GM21367 (cell line): ENCODE measurements around the gene UST.
"Not testable (repeated sequence)": the region's sequence is repeated elsewhere in the genome, so short reads cannot be mapped to it uniquely, and the experiment has no call there.

Source experiments
- ATAC-seq: cut with Tn5 transposase; IDR thresholded peaks from one replicate; pipeline ENCODE4 v1.9.1; 2021; ENCODE audit not compliant: unreplicated experiment

UST gene

DNA sequence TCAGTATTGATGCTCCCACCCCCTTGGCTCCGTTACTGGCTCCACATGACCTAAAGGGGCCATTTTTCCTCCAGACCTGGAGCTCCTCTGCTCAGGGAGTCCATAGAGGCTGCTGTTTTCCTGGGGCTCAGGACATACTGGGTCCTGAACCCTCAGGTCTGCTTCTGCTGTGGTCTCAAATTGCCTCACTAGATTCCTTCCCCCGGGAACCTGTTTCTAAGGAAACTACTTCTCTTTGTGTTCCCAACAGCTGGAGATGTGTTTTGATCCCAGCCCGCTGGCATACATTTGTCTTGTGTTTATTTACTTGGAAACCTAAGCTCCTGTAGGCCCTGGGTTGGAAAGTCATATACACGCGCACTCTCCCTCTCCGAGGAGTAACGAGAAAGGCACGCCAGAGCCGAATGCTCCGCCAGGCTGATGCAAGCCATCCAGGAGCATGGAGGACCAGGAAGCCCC lies 222.8 kb downstream of the UST start:
- ATAC-seq, result no peak

DNA sequence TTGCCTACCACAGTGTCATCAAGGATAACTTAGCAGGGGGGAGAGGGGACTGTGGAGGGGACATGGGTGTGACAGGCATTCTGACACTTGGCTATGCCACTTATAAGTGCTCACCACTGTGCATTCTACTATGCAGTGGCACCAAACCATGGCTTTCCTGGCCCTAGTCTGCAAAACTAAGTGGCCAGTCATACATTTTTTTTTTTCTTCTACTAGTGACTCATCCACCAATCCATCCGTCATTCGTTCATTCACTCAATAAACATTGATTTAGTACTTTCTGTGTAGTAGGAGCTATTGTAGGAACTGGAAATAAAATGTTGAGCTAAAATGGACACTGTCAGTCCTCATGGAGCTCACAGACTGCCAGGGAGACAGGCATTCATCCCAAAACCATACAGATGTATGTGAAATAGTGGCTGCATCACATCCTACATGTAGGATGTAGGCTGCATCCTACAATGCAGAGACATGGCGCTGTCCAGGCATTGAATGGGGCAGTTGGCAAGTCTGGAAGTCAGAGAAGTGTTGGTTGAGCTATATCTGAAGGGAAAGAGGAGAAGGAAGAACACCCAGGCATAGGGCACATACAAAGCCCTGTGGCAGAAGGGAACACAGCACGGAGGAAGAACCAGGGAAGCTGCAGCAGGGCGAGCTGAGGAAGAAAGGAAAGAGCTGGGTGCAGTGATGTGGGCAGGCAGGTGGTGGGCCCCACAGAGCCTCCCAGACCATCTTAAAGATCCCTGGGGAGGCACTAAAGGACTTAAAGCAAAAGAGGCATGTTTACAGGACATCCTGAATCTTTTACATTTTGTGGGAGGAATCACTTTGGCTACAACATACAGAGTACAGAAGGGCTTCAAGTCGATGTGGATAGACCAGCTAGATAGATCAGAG lies 224.4 kb downstream of the UST start:
- no peak for ATAC-seq

DNA sequence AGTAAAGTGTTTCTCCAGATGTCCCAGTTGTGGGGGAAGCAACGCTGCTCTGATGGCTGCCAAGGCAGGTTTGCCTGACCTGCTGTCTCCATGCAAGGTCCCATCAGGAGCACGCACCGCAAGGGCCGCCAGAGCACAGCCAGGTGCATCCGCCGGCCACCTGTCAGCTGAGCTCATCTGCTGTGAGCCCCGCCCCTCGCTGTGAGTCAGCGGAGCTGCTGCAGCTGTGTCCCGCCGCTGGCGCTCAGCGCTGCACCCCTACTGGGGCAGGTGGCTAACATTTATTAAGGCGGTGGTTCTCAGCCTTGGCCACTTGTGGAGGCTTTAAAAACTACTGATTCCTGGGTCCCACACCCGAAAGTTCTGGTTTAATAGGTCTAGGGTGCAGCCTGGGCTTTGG lies 225.7 kb downstream of the UST start:
- ATAC-seq, result peak; percentile 92

DNA sequence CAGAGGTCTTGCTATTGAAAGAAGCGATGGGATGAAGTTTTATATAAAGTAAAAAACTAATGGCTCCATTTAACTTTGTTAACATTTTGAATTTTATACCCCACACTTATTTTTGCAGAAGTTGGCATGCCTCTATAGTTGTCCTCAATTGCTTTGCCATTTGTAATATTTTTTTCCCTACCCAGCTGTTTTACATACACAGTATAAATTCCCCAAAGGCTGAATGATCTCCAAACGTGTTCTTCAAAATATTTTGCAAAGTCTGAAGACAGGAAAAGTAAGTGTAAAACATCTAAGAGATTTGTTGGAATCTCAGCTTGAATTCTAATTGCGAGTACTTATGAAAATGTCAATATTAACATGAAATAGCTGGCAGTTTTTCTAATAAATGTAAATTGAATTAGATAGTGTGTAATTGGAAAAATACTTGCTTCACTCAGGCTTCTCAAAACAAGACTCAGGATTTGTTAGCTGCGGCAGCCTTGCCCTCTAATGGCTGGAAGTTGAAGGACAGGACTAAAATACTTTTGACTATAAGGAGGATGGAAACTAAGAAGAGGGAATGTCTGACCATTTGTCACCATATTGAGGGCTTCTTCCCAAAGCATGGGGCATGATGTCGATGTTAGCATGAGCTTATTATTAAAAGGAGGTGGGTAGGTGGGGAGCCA lies 226.8 kb downstream of the UST start:
- ATAC-seq, result no peak

DNA sequence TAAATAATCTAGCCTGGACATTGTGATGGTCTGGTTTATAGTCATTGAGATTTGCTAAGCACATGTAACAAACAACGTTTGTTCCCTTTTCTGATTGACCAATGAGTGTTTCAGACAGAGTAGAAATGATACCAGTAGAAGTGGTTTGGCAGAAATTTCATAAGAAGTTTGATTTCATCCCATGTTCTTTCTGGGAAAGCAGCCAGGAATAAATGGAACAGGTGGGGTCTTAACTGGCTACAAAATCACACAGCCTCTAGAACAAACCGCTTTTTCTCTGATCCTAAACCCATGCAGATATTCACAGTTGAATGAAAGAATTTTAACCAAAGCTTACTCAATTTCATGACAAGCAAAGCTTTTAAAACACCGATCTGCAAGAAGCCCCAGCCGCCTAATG lies 227.5 kb downstream of the UST start:
- ATAC-seq, result no peak

DNA sequence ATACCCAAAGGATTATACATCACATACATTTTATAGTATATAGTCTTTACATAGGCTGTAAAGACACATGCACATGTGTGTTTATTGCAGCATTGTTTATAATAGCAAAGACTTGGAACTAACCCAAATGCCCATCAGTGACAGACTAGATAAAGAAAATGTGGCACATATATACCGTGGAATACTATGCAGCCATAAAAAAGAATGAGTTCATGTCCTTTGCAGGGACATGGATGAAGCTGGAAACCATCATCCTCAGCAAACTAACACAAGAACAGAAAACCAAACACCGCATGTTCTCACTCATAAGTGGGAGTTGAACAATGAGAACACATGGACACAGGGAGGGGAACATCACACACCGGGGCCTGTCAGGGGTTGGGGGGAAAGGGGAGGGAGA lies 231.5 kb downstream of the UST start:
- ATAC-seq, result not testable (repeated sequence)

DNA sequence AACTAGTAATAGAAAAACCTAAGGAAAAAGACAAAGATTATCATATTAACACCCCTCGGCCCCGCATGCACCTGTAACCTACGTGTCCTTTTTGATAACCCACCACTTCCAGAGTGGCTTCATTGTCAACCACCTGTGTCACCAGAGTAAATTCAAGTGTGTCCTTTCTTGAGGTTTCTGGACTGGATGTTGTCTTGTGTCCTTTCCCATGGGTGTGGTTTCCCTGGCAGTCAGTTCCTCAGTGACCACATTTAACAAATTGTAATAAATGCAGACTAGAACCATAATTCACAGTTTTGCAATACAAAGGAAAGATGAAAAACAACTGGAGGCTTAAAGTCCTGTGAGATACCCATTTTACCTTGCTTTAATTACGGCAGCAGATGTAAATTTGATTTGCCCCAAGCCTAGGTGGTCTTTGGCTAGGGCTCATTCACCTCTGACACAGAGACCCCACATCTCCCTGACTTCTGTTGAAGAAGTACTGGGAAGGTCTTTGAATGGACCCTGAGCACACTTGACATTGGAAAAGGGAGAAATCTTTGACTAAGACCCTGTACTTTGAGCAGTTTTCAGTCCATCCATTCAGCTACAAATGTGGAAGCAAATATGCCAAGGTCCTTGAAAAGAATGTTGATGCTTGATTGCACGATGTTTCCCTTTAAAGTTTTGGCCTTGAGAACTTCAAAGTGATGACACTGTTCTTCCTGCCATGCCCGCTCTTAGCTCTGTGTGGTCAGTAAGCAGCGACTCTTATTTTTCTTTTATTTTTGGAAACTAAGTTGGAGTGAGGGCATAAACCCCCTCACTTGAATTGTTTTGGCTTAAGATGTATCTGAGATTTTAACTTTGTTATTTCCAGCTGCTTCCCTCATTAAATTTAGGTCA lies 232.4 kb downstream of the UST start:
- no peak for ATAC-seq

DNA sequence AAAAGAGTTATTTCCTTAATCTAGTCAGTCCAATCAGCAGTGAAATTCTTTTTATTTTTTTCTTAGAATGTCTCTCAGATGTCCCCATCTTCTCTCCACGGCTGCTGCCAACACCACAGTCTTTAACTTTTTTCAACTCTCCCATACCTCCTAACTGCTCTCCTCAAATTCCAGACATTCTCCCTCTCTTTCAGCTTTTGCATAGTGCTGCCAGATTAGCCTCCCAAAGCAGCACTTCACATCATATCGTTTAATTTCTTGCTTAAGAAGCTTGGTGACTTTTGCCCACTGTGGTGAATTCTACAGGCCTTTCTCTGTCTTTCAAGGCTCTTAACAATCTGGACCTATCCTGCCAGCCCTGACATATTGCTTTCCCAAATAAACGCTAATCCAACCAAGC lies 233.4 kb downstream of the UST start:
- ATAC-seq, result no peak

DNA sequence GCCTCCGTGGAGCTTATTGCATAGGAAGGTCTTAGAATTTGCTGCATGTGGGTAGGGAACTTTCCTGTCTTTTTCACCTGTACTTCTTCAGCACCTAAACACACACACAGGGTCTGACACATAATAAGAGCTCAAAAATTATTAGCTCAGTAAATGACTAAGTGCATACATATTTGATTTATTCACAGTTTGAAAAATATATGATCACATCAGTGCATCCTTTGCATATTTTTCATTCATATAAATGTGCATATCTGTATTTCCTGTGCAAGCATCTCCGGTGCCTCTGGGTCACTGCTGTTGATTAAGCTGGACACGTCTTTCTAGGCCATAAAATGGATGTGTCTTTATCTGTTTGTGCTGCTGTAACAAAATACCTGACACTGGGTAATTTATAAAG lies 234.7 kb downstream of the UST start:
- no peak for ATAC-seq

DNA sequence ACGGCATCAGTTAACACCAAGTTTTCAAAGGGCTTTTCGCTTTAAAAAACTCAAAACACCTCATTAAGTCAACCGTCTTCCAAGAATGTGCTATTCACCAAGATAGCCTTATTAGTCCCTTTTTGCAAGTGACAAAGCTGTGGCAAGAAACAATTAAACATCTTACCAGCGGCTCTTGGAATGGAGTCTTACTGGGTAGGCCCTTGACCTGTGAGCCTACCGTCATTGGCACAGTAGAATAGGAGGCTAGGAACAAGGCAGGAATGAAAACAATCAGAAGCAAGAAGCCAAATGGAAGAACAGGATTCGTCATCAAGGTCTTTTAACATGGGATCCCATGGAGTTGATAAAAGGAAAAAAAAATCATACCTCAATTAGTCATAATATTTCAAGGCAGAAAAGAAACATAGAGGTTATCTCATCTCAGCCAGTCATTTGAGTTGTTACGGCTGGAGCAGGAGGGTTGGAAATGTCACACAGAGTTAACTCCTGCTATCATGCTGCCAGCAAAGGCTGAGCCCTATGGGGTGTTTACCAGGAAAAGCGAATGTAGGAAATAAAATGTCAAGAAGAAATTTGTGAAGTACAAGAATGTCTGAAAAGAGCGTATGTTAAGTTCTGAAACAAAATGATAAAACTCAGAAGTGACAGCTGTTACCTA lies 236.4 kb downstream of the UST start:
- ATAC-seq, result no peak

DNA sequence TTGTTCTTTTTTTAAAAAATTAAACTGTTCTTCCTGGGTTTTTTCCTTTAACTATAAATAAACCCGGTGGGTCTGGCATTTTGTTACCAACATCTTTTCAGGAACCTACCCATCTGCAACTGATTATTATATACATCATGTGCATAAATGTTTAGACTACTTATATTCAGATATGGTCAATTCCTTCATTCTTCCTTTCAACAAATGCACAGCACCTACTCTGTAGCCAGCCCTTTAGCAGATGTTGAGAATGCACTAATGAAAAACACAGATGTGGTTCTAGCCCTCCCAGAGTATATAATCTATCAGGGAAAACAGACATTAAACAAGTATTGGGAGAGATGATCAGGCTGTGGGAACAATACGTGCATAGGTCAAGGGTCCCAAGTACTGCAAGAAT lies 237.1 kb downstream of the UST start:
- ATAC-seq, result no peak

DNA sequence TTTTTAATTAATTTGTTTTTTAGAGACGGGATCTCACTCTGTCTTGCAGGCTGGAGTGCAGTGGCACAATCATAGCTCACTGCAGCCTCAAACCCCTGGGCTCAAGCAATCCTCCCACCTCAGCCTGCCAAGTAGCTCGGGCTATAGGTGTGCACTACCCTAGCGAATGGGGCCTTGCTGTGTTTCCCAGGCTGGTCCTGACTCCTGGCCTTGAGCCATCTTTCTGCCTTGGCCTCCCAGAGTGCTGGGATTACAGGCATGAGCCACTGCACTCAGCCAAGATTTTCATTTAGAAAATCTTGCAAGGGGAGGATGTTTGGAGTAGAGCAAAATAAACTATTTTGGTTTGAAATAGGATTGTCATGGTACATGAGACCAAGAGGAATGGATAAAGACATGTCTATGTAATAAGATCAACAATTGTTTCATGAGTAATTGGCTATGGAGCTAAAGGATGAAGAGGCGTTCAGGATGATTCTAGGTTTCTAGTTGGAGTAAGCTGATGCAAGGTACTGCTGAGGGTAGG lies 237.8 kb downstream of the UST start:
- no peak for ATAC-seq

DNA sequence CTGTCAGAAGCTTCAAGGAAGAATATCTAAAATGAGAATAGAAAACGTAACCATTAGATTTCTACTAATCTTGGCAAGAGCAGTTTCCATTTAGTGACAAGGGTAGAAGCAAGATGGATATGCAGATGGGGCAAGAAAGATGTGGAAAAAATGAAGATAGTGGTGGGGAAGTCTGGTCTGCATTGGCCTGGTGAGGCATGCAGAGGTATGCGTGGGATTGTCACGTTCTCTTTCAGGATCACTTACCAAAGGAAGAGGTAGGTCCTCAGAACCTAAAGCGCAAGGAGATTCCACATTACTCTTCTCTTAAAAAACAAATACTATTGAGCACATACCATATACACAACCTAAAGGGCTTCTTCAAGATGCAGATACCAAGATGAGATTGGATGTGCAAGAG lies 238.7 kb downstream of the UST start:
- no peak for ATAC-seq

DNA sequence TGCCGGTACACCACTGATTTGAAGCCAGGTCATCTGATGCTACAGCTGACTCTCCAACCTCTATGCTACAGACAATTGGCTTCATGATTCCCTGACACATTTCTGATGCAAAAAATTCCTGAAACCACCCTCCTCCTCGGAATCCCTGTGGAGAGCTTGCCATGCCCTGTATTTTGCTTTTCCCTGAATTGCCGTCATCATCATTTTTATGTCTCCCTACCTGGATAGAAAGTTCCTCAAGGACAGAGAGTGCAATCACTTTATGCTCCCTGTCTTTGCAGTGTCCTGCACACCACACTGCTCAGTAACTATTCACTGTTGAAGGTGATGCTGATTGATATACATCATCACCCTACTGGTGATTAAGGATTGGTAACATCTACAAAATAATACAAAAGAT lies 239.8 kb downstream of the UST start:
- no peak for ATAC-seq

DNA sequence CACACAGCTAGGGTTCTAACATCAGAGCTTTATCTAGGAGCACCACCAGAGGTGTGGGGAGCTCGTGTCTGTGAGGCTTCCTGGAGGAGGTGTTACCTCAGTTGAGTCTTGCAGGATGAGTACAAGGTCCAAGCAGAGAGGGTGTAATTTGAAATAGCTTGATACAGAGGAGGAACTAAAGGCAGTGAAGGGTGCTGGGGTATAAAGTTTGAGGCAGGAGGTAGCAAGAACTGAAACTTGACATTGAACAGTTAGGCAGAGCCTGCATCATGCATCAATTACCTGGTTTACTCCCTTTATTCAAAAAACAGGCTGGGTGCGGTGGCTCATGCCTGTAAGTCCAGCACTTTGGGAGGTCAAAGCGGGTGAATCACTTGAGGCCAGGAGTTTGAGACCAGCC lies 241.2 kb downstream of the UST start:
- ATAC-seq, result no peak

DNA sequence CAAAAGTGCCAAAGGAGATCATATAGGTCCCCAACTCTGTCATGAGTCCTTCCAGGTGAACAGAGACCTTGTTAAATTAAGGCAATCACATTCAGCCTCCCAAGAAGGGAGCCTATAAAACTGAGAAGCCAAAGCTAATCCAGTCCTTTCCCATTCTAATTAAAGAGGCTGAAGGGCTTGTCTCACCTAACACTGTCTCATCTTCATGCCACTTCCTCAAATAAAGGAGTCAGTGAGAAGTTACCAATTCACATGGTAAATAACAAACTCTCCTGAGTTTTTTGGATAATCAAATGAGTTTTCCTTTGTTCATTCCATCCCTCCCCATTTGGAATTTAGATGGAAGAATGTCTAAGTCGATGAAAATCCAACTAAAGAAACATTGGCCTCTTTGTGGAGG lies 242.8 kb downstream of the UST start:
- ATAC-seq, result no peak

DNA sequence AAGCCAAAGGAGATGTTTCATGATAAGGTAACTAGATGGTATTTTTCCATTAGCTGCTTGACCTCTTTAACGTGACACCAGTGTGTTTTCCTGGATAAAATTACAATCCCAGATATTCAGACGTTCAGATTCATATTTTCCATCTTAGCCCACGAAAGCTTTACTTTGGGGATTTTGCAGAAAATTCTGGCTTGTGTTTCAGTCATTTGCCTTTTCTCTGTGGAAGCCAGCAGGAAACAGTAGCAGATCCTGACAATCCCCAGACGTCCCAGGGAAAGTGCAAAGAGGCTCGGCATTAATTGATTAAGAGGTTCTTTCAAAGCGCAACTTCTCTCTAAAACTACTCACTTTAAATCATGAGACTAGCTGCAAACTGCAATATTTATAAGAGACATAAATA lies 243.6 kb downstream of the UST start:
- no peak for ATAC-seq

DNA sequence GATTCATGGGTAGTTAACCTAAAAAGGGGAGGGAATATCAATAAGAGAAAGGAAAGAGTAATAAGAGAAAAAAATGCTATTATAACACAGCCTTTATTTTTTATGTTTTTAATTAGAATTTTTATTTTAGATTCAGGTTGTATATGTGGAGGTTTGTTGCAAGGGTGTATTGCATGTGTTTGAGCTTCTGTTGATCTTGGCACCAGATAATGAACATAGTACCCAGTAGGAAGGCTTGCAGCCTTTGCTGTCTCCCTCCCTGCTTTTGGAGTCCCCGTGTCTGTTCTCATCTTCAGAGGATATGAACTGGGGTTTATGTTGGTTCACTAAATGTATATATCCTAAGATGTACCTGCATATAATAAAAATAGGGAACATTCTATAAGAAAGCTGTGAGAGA lies 250.0 kb downstream of the UST start:
- no peak for ATAC-seq

DNA sequence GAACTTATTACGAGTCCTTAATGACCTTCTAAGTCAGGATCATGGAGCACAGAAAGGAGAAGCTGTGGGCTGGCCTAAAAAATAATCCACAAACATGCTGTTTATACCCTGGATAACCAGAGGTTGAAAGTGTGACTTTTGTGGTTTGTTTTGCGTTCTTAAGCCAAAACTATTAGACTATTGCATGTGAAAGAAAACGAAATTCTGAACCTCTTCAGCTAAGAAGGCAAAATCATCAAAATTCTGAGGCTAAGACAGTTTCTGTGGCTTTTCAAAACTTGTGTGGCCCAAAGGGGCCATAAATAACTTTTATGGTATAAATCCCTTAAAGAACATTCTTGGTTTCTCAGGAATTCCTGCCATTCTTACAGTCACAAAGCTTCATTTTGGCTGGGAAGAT lies 251.0 kb downstream of the UST start:
- ATAC-seq, result no peak

DNA sequence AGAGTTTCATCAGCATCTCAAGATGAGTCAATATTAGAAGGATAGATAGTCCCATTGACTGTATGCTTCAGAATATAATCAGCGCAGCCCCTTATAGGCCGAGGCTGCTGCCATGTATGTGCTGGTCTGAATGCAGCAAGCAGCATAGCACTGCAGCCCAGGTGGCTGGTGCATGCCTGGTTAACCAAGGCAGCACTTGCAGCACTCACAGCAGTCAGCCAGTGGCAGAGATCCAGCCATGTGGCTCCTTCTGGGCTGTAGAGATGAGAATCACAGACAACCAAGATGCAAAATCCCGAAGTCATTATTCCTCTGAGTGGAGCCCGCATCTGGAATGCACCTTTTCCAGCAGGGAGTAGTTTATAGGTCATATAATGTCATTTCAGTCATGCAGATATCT lies 251.9 kb downstream of the UST start:
- ATAC-seq, result no peak

DNA sequence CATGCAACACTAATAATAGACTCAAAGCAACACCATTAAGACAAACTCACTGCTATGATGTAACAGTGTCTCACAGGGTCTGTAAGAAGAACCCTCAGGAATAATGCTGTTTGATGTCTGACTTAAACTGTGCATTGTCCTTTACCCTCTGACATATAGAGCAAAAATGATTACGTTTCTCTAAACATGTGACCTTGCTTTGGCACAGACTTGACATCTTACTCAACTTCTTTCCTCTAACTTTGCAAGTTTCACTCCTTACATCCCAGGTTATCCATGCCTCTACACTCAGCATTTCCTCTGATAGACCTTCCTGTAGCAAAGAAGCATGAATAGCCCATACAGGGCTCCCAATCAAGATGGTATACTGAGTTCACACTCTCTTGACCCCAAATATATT lies 252.7 kb downstream of the UST start:
- ATAC-seq, result no peak
